Breast epithelium (tissue), 4 donors: Measurements from ENCODE around the gene DCDC2C. TPM values are rescaled to one million over a fixed set of nuclear protein-coding genes. Genes with fewer than 3 reads are reported as not detected.

Experiments
- DNase-seq, 2 donors: peaks; one replicate each; pipeline ENCODE4 v3.0.0-alpha.2; 2019; ENCODE audit warnings: low spot score in 2 of 2
- H3K27ac ChIP-seq, 2 donors: fragments of 200-600 bp; sonication (generic) in 1 of 2; one replicate each; pipeline ENCODE4 v1.5.1; 2016 to 2019; ENCODE audit warnings: mild to moderate bottlenecking in 1 of 2
- H3K27me3 ChIP-seq, 2 donors: fragments of 200-600 bp; sonication (generic) in 1 of 2; one replicate each; pipeline versions ENCODE4 v1.5.1 to v1.6.0; 2017 to 2019; ENCODE audit warnings: control low read depth in 1 of 2, mild to moderate bottlenecking in 1 of 2
- H3K36me3 ChIP-seq: fragments of 200-600 bp; one replicate; pipeline ENCODE4 v1.5.1; 2019
- H3K4me1 ChIP-seq, 2 donors: fragments of 200-600 bp; sonication (generic); one replicate each; pipeline ENCODE4 v1.5.1; 2016 to 2019; ENCODE audit warnings: control low read depth in 1 of 2
- H3K4me3 ChIP-seq, 3 donors: fragments of 200-600 bp; sonication (generic); 1 replicate in 2 of 3; 2 replicates in 1 of 3; pipeline ENCODE4 v1.5.1; 2016 to 2019; ENCODE audit warnings: mild to moderate bottlenecking in 3 of 3, moderate library complexity in 2 of 3
- H3K9me3 ChIP-seq, 2 donors: fragments of 200-600 bp; sonication (generic) in 1 of 2; one replicate each; pipeline ENCODE4 v1.5.1; 2016 to 2019; ENCODE audit warnings: control low read depth in 1 of 2
- POLR2A ChIP-seq: fragments of 450-650 bp; IDR thresholded peaks from one replicate; pipeline ENCODE4 v1.6.1; 2016; ENCODE audit warnings: antibody characterized with exemption, mild to moderate bottlenecking, moderate library complexity
- POLR2AphosphoS5 ChIP-seq, 3 donors: sonication (generic); formaldehyde crosslinking; IDR thresholded peaks; one replicate each; pipeline ENCODE4 v1.6.1; 2017; ENCODE audit warnings: antibody characterized with exemption in 3 of 3
- intact Hi-C: fragments of 100-400 bp; cut with DNase I; formaldehyde crosslinking; loops from one replicate; pipeline ENCODE4 v1.15.1; 2023; ENCODE audit warnings: low total_unique reads
- total RNA-seq, 3 donors: library from RNA; depleted of rRNA; stranded (reverse); fragments of >200 nt; gene quantifications; one replicate each; pipeline ENCODE4 v1.1.0, GENCODE V29; 2016
- TF ChIP-seq, protein P1 (sequence below), 3 donors: fragments of 450-650 bp; IDR thresholded peaks; one replicate each; pipeline ENCODE4 v1.5.1; 2016 to 2017; ENCODE audit warnings: antibody characterized with exemption in 3 of 3, mild to moderate bottlenecking in 3 of 3, moderate library complexity in 3 of 3

Gene DCDC2C
- total RNA-seq, 3 donors from 2014 or later, result 0.33 to 0.59 (median 0.48) TPM

DNA sequence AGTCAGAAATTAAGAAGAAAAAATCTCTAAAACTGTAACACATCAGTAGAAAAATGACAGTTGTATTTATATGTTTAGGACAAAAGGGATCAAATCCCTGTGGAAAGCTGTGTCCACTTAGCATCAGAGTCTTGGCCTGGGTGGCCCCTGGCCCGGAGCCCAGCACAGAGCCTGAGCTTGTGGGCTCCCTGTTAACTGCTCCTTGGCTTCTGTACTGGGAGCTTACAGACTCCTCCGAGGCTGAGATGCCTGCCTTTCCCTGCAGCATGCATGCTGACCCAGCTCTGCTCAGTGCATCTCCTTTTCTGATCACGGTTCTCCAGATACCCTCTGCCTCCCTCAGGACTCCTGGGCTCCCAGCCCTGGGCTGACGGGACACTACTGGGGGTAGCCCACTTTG is 98.1 kb downstream of the DCDC2C start:
- DNase-seq, result no peak
- no peak for TF ChIP-seq POLR2A
- TF ChIP-seq POLR2AphosphoS5 (IDR thresholded peaks at IDR 0.05), result no peak
- TF ChIP-seq, protein P1, sequence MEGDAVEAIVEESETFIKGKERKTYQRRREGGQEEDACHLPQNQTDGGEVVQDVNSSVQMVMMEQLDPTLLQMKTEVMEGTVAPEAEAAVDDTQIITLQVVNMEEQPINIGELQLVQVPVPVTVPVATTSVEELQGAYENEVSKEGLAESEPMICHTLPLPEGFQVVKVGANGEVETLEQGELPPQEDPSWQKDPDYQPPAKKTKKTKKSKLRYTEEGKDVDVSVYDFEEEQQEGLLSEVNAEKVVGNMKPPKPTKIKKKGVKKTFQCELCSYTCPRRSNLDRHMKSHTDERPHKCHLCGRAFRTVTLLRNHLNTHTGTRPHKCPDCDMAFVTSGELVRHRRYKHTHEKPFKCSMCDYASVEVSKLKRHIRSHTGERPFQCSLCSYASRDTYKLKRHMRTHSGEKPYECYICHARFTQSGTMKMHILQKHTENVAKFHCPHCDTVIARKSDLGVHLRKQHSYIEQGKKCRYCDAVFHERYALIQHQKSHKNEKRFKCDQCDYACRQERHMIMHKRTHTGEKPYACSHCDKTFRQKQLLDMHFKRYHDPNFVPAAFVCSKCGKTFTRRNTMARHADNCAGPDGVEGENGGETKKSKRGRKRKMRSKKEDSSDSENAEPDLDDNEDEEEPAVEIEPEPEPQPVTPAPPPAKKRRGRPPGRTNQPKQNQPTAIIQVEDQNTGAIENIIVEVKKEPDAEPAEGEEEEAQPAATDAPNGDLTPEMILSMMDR (IDR thresholded peaks at IDR 0.05), result no peak
- no peak overlapping the region for H3K27ac ChIP-seq
- no peaks in the 10 kb centered on the region for H3K4me1 ChIP-seq
- intact Hi-C loops, result no loop called here
- H3K36me3 ChIP-seq, result no peaks in the 10 kb centered on the region
- no peaks in the 10 kb centered on the region for H3K9me3 ChIP-seq
- H3K4me3 ChIP-seq, result no peak overlapping the region
- no peaks in the 10 kb centered on the region for H3K27me3 ChIP-seq

DNA sequence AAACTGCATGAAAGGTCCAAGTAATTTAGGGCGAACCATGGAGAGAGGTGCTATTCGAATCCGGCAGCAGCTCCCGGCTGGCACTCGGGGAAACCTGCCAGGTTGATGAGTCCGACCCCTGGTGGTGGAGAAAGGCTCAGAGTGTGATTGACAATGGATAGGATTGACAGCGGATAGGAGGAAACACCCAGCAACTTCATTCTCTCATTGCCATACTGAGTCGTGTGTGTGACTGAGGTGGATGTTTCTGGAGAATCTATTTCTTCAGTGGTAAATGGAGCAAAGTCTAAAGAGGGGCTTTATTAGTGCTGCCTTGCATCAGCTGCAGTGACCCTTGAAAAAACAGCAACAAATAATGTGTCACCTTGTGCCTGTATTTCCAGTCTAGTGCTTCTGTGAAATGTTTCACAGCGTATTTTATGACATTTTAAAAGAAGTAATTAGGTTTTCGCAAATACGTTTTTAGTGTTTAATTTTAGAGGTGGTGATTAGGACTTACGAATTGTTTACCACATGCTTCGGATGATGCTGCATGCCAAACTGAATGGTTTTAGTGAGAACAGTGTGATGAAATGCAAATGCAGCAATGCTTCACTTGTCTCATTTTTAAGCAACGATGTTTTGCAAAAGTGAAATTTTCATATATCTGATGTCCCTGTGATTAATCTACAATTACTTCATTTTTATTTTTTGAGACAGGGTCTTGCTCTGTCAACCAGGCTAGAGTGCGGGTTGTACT is 102.0 kb downstream of the DCDC2C start:
- Histone ChIP-seq H3K36me3 (no peaks in the 10 kb centered on the region), H3K4me1 (no peaks in the 10 kb centered on the region), H3K27ac (no peak overlapping the region), H3K4me3 (no peak overlapping the region), H3K27me3 (no peaks in the 10 kb centered on the region), H3K9me3 (no peaks in the 10 kb centered on the region)
- TF ChIP-seq POLR2AphosphoS5 (IDR thresholded peaks at IDR 0.05), result no peak
- no peak for TF ChIP-seq POLR2A
- TF ChIP-seq, protein P1 (IDR thresholded peaks at IDR 0.05), result peak in 1 of 3 donors; percentile 33
- DNase-seq, result no peak
- intact Hi-C loops, result no loop called here

DNA sequence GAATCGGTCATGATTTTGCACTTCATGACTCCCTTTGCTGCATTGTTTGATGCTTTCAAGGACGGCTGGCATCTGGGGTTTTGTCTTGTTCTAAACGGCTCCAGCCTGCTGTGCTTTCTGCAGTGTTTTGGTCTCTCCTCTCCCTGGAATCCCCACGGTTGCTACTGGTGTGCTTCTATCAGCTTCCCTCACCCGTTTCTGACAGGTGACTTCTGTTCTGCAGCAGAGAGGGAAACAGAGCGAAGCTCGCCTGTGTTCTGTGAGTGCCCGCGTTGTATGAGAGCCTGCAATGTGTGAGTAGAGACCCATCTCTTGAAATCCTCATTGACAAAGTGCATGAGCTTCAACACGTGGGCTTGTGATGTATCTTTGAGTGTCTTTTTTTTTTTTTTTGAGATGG is 102.8 kb downstream of the DCDC2C start:
- H3K4me3 ChIP-seq, result no peak overlapping the region
- DNase-seq, result no peak
- H3K9me3 ChIP-seq, result peaks cover 0 to 3% of the 10 kb centered on the region in 2 donors
- H3K27me3 ChIP-seq, result no peaks in the 10 kb centered on the region
- intact Hi-C loops, result no loop called here
- H3K4me1 ChIP-seq, result no peaks in the 10 kb centered on the region
- no peak overlapping the region for H3K27ac ChIP-seq
- TF ChIP-seq, protein P1 (IDR thresholded peaks at IDR 0.05), result no peak
- TF ChIP-seq POLR2A (no peak), POLR2AphosphoS5 (IDR thresholded peaks at IDR 0.05) (no peak)
- H3K36me3 ChIP-seq, result no peaks in the 10 kb centered on the region

DNA sequence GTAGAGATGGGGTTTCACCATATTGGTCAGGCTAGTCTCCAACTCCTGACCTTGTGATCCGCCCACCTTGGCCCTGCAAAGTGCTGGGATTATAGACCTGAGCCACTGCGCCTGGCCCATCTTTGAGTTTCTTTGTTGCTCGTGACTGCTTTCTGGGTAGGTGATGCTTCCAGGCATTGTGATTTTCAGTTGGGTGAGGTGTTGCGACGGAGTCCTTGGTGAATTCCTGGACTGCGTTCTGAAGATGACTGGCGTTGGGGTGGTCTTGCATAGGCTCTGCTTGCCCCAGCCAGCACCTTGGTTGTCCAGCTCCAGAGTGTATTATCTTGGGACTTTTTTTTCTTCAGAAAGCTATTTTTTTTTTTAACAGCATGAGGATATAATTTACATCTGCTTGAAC is 103.4 kb downstream of the DCDC2C start:
- intact Hi-C loops, result no loop called here
- H3K4me3 ChIP-seq, result no peak overlapping the region
- H3K4me1 ChIP-seq, result no peaks in the 10 kb centered on the region
- H3K27ac ChIP-seq, result no peak overlapping the region
- no peak for TF ChIP-seq POLR2A
- TF ChIP-seq, protein P1 (IDR thresholded peaks at IDR 0.05), result no peak
- TF ChIP-seq POLR2AphosphoS5 (IDR thresholded peaks at IDR 0.05), result no peak
- H3K36me3 ChIP-seq, result no peaks in the 10 kb centered on the region
- no peak for DNase-seq
- H3K27me3 ChIP-seq, result no peaks in the 10 kb centered on the region
- peaks cover 0 to 3% of the 10 kb centered on the region in 2 donors for H3K9me3 ChIP-seq

DNA sequence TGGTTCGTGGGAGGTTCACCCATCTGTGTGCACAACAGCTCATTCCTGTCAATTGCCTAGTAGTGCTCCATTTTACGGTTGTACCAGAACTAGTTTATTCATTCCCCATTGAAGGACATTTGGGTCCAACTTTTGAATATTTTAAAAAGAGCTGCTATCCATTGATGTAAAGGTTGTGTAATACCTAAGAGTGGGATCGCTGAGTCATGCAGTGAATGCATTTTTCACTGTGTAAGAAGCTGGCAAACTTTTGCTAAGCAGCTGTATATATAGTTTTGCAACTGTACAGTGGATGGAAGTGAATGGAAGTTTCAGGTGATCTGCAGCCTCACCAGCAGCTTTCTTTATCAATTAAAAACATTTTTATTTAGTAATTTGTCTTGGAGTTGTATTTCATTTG is 104.5 kb downstream of the DCDC2C start:
- H3K4me1 ChIP-seq, result no peaks in the 10 kb centered on the region
- no peak overlapping the region for H3K4me3 ChIP-seq
- no peak for DNase-seq
- H3K27ac ChIP-seq, result no peak overlapping the region
- intact Hi-C loops, result no loop called here
- no peaks in the 10 kb centered on the region for H3K27me3 ChIP-seq
- H3K36me3 ChIP-seq, result no peaks in the 10 kb centered on the region
- TF ChIP-seq POLR2A (no peak), POLR2AphosphoS5 (IDR thresholded peaks at IDR 0.05) (no peak)
- TF ChIP-seq, protein P1 (IDR thresholded peaks at IDR 0.05), result no peak
- peaks cover 0 to 3% of the 10 kb centered on the region in 2 donors for H3K9me3 ChIP-seq
